ENCODE data around the gene ZDHHC13.

Gene ZDHHC13

GRCh38 chr11:19077965-19078364, 39.0 kb upstream of the ZDHHC13 start:
- H3K9me2 ChIP-seq (ENCODE audit: low read depth, low read length) = no peaks in the 10 kb centered on the region
- no peak for TF ChIP-seq CTCF (IDR thresholded peaks at IDR 0.05; ENCODE audit: low read length)
- no peak for TF ChIP-seq EZH2 (IDR thresholded peaks at IDR 0.05; ENCODE audit: borderline replicate concordance, low read length)
- no peaks in the 10 kb centered on the region for H3K36me3 ChIP-seq (ENCODE audit: insufficient read depth, low read length)
- no peaks in the 10 kb centered on the region for H3F3A ChIP-seq (ENCODE audit: insufficient read depth, low read length)
- H3K27me3 ChIP-seq (ENCODE audit: insufficient read depth, low read length) = 0 out of 2 replicates have a peak, but pooled peaks cover 3% of the 10 kb centered on the region
- no peaks in the 10 kb centered on the region for H3K9me3 ChIP-seq (ENCODE audit: low read length)
- H3K79me2 ChIP-seq (ENCODE audit: insufficient read depth, low read length) = no peaks in the 10 kb centered on the region
- no peak overlapping the region for H3K9ac ChIP-seq (ENCODE audit: low read length)
- H3K27ac ChIP-seq (ENCODE audit: low read depth, low read length, poor library complexity, severe bottlenecking) = no peak overlapping the region
- H4K20me1 ChIP-seq (ENCODE audit: insufficient read depth, low read length) = no peaks in the 10 kb centered on the region
- H2AFZ ChIP-seq (ENCODE audit: low read length) = no peak overlapping the region
- H3K4me2 ChIP-seq (ENCODE audit: low read length) = no peak overlapping the region
- H3K4me1 ChIP-seq (ENCODE audit: insufficient read depth, low read length, severe bottlenecking) = no peaks in the 10 kb centered on the region
- no peak overlapping the region for H3K4me3 ChIP-seq (ENCODE audit: low read depth, low read length, poor library complexity, severe bottlenecking)

- no peaks in the 10 kb centered on the region for H3K4me1 ChIP-seq (ENCODE audit: insufficient read depth, low read length, severe bottlenecking)
- no peak overlapping the region for H3K4me3 ChIP-seq (ENCODE audit: low read depth, low read length, poor library complexity, severe bottlenecking)
- no peaks in the 10 kb centered on the region for H3K79me2 ChIP-seq (ENCODE audit: insufficient read depth, low read length)
- H3K27me3 ChIP-seq (ENCODE audit: insufficient read depth, low read length) = 0 out of 2 replicates have a peak, but pooled peaks cover 3% of the 10 kb centered on the region
- H3K4me2 ChIP-seq (ENCODE audit: low read length) = no peak overlapping the region
- no peak overlapping the region for H2AFZ ChIP-seq (ENCODE audit: low read length)
- H3K9me3 ChIP-seq (ENCODE audit: low read length) = no peaks in the 10 kb centered on the region
- H3K9ac ChIP-seq (ENCODE audit: low read length) = no peak overlapping the region
- H3K9me2 ChIP-seq (ENCODE audit: low read depth, low read length) = no peaks in the 10 kb centered on the region
- TF ChIP-seq EZH2 (IDR thresholded peaks at IDR 0.05; ENCODE audit: borderline replicate concordance, low read length) = no peak
- TF ChIP-seq CTCF (IDR thresholded peaks at IDR 0.05; ENCODE audit: low read length) = no peak
- H3F3A ChIP-seq (ENCODE audit: insufficient read depth, low read length) = no peaks in the 10 kb centered on the region
- H4K20me1 ChIP-seq (ENCODE audit: insufficient read depth, low read length) = no peaks in the 10 kb centered on the region
- no peaks in the 10 kb centered on the region for H3K36me3 ChIP-seq (ENCODE audit: insufficient read depth, low read length)
- H3K27ac ChIP-seq (ENCODE audit: low read depth, low read length, poor library complexity, severe bottlenecking) = no peak overlapping the region
These were observed 37.1 kb upstream of the ZDHHC13 start for GRCh38 chr11:19079643-19080440.

- Histone ChIP-seq H3K4me1 (ENCODE audit: insufficient read depth, low read length, severe bottlenecking) (no peaks in the 10 kb centered on the region), H3K9me2 (ENCODE audit: low read depth, low read length) (no peaks in the 10 kb centered on the region), H3K9ac (ENCODE audit: low read length) (no peak overlapping the region), H3K27ac (ENCODE audit: low read depth, low read length, poor library complexity, severe bottlenecking) (no peak overlapping the region), H3K79me2 (ENCODE audit: insufficient read depth, low read length) (no peaks in the 10 kb centered on the region), H3K36me3 (ENCODE audit: insufficient read depth, low read length) (no peaks in the 10 kb centered on the region), H3K4me3 (ENCODE audit: low read depth, low read length, poor library complexity, severe bottlenecking) (no peak overlapping the region), H3K4me2 (ENCODE audit: low read length) (no peak overlapping the region), H3K27me3 (ENCODE audit: insufficient read depth, low read length) (0 out of 2 replicates have a peak, but pooled peaks cover 3% of the 10 kb centered on the region), H3K9me3 (ENCODE audit: low read length) (no peaks in the 10 kb centered on the region), H4K20me1 (ENCODE audit: insufficient read depth, low read length) (no peaks in the 10 kb centered on the region), H3F3A (ENCODE audit: insufficient read depth, low read length) (no peaks in the 10 kb centered on the region), H2AFZ (ENCODE audit: low read length) (no peak overlapping the region)
- no peak for TF ChIP-seq EZH2 (IDR thresholded peaks at IDR 0.05; ENCODE audit: borderline replicate concordance, low read length)
- no peak for TF ChIP-seq CTCF (IDR thresholded peaks at IDR 0.05; ENCODE audit: low read length)
These were observed 36.4 kb upstream of the ZDHHC13 start for GRCh38 chr11:19080579-19080993.

Measured in OCI-LY1 (cell line).